ENCODE results near the gene TOX3. TPM values are rescaled to one million over a fixed set of nuclear protein-coding genes. Genes with fewer than 3 reads are reported as not detected.

The TOX3 gene
- total and polyA plus RNA-seq, 2 of the 13 experiments (the other 11 are each of a cell fraction or from before 2014, with no cell fraction given), result 14.5 to 98.6 TPM

DNA sequence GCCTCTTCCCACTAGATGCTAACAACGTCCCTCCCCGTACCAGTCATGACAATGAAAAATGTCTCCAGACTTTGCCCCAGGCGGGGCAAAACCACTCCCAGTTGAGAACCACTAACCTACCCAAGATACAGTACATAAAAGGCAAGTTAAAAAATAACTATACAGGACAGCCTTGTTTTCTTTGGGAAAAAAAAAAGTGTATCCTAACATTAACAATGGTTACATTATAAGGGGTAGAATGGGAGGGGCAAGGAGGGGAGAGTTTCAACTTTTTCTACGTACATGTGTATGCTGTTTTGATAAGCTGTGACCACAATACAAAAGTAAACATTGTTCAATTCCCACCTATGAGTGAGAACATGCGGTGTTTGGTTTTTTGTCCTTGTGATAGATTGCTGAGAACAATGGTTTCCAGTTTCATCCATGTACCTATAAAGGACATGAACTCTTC, 94.9 kb downstream of the TOX3 start (continued):
- TF ChIP-seq, protein P1, sequence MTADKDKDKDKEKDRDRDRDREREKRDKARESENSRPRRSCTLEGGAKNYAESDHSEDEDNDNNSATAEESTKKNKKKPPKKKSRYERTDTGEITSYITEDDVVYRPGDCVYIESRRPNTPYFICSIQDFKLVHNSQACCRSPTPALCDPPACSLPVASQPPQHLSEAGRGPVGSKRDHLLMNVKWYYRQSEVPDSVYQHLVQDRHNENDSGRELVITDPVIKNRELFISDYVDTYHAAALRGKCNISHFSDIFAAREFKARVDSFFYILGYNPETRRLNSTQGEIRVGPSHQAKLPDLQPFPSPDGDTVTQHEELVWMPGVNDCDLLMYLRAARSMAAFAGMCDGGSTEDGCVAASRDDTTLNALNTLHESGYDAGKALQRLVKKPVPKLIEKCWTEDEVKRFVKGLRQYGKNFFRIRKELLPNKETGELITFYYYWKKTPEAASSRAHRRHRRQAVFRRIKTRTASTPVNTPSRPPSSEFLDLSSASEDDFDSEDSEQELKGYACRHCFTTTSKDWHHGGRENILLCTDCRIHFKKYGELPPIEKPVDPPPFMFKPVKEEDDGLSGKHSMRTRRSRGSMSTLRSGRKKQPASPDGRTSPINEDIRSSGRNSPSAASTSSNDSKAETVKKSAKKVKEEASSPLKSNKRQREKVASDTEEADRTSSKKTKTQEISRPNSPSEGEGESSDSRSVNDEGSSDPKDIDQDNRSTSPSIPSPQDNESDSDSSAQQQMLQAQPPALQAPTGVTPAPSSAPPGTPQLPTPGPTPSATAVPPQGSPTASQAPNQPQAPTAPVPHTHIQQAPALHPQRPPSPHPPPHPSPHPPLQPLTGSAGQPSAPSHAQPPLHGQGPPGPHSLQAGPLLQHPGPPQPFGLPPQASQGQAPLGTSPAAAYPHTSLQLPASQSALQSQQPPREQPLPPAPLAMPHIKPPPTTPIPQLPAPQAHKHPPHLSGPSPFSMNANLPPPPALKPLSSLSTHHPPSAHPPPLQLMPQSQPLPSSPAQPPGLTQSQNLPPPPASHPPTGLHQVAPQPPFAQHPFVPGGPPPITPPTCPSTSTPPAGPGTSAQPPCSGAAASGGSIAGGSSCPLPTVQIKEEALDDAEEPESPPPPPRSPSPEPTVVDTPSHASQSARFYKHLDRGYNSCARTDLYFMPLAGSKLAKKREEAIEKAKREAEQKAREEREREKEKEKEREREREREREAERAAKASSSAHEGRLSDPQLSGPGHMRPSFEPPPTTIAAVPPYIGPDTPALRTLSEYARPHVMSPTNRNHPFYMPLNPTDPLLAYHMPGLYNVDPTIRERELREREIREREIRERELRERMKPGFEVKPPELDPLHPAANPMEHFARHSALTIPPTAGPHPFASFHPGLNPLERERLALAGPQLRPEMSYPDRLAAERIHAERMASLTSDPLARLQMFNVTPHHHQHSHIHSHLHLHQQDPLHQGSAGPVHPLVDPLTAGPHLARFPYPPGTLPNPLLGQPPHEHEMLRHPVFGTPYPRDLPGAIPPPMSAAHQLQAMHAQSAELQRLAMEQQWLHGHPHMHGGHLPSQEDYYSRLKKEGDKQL (CRISPR knock-in tag; IDR thresholded peaks at IDR 0.05; ENCODE audit: low read depth), result peak; percentile 81; the same call in 1 of the 2 replicates
- no peak for TF ChIP-seq ZNF20 (CRISPR knock-in tag; IDR thresholded peaks at IDR 0.05)
- no peak for TF ChIP-seq KLF6 (CRISPR knock-in tag; IDR thresholded peaks at IDR 0.05)
- TF ChIP-seq ZFP41 (CRISPR knock-in tag; IDR thresholded peaks at IDR 0.05; ENCODE audit: borderline replicate concordance), result no peak
- TF ChIP-seq, protein P2, sequence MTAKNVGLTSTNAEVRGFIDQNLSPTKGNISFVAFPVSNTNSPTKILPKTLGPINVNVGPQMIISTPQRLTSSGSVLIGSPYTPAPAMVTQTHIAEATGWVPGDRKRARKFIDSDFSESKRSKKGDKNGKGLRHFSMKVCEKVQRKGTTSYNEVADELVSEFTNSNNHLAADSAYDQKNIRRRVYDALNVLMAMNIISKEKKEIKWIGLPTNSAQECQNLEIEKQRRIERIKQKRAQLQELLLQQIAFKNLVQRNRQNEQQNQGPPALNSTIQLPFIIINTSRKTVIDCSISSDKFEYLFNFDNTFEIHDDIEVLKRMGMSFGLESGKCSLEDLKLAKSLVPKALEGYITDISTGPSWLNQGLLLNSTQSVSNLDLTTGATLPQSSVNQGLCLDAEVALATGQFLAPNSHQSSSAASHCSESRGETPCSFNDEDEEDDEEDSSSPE (CRISPR knock-in tag; IDR thresholded peaks at IDR 0.05), result no peak
- TF ChIP-seq ZNF792 (CRISPR knock-in tag; IDR thresholded peaks at IDR 0.05), result no peak
- TF ChIP-seq, protein P3, sequence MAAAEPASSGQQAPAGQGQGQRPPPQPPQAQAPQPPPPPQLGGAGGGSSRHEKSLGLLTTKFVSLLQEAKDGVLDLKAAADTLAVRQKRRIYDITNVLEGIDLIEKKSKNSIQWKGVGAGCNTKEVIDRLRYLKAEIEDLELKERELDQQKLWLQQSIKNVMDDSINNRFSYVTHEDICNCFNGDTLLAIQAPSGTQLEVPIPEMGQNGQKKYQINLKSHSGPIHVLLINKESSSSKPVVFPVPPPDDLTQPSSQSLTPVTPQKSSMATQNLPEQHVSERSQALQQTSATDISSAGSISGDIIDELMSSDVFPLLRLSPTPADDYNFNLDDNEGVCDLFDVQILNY (CRISPR knock-in tag; conservative IDR thresholded peaks at IDR 0.05), result no peak
- TF ChIP-seq, protein P4, sequence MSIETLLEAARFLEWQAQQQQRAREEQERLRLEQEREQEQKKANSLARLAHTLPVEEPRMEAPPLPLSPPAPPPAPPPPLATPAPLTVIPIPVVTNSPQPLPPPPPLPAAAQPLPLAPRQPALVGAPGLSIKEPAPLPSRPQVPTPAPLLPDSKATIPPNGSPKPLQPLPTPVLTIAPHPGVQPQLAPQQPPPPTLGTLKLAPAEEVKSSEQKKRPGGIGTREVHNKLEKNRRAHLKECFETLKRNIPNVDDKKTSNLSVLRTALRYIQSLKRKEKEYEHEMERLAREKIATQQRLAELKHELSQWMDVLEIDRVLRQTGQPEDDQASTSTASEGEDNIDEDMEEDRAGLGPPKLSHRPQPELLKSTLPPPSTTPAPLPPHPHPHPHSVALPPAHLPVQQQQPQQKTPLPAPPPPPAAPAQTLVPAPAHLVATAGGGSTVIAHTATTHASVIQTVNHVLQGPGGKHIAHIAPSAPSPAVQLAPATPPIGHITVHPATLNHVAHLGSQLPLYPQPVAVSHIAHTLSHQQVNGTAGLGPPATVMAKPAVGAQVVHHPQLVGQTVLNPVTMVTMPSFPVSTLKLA (IDR thresholded peaks at IDR 0.05), result no peak
- no peak for TF ChIP-seq ZNF678 (CRISPR knock-in tag; IDR thresholded peaks at IDR 0.05)
- TF ChIP-seq ZNF878 (CRISPR knock-in tag; IDR thresholded peaks at IDR 0.05), result no peak
- TF ChIP-seq KAT8 (CRISPR knock-in tag; IDR thresholded peaks at IDR 0.05), result no peak
- TF ChIP-seq KDM4B (CRISPR knock-in tag; IDR thresholded peaks at IDR 0.05), result no peak
- TF ChIP-seq, protein P5, sequence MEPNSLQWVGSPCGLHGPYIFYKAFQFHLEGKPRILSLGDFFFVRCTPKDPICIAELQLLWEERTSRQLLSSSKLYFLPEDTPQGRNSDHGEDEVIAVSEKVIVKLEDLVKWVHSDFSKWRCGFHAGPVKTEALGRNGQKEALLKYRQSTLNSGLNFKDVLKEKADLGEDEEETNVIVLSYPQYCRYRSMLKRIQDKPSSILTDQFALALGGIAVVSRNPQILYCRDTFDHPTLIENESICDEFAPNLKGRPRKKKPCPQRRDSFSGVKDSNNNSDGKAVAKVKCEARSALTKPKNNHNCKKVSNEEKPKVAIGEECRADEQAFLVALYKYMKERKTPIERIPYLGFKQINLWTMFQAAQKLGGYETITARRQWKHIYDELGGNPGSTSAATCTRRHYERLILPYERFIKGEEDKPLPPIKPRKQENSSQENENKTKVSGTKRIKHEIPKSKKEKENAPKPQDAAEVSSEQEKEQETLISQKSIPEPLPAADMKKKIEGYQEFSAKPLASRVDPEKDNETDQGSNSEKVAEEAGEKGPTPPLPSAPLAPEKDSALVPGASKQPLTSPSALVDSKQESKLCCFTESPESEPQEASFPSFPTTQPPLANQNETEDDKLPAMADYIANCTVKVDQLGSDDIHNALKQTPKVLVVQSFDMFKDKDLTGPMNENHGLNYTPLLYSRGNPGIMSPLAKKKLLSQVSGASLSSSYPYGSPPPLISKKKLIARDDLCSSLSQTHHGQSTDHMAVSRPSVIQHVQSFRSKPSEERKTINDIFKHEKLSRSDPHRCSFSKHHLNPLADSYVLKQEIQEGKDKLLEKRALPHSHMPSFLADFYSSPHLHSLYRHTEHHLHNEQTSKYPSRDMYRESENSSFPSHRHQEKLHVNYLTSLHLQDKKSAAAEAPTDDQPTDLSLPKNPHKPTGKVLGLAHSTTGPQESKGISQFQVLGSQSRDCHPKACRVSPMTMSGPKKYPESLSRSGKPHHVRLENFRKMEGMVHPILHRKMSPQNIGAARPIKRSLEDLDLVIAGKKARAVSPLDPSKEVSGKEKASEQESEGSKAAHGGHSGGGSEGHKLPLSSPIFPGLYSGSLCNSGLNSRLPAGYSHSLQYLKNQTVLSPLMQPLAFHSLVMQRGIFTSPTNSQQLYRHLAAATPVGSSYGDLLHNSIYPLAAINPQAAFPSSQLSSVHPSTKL (CRISPR knock-in tag; IDR thresholded peaks at IDR 0.05), result peak; percentile 89
- TF ChIP-seq SIX1 (CRISPR knock-in tag; IDR thresholded peaks at IDR 0.05; ENCODE audit: borderline replicate concordance), result peak; percentile 84; the same call in 1 of the 2 replicates
- no peak for TF ChIP-seq ZNF530 (CRISPR knock-in tag; IDR thresholded peaks at IDR 0.05; ENCODE audit: low read depth)
- TF ChIP-seq ZNF331 (CRISPR knock-in tag; IDR thresholded peaks at IDR 0.05), result peak; percentile 18; the same call in 1 of the 2 replicates
- no peak for TF ChIP-seq ZC3H4 (CRISPR knock-in tag; IDR thresholded peaks at IDR 0.05; ENCODE audit: borderline replicate concordance)
